KMS-11 (cell line): ENCODE measurements around the gene FKBP7.

Source experiments
- H2AFZ ChIP-seq: fragments of 200-600 bp; sonication (generic); 2 replicates; pipeline ENCODE4 v1.6.1; 2016; ENCODE audit warnings: antibody characterized with exemption, mixed run types, low read depth
- H3K27ac ChIP-seq: fragments of 200-600 bp; sonication (generic); 2 replicates; pipeline ENCODE4 v1.6.1; 2016; ENCODE audit warnings: mild to moderate bottlenecking, mixed run types
- H3K27me3 ChIP-seq: fragments of 200-600 bp; sonication (generic); 2 replicates; pipeline ENCODE4 v1.6.1; 2017; ENCODE audit warnings: mild to moderate bottlenecking, low read depth, mixed run types, moderate library complexity; ENCODE audit not compliant: insufficient read depth
- H3K36me3 ChIP-seq: fragments of 200-600 bp; sonication (generic); 2 replicates; pipeline ENCODE4 v1.6.1; 2017; ENCODE audit warnings: mild to moderate bottlenecking, mixed run types; ENCODE audit not compliant: insufficient read depth
- H3K4me1 ChIP-seq: fragments of 200-600 bp; sonication (generic); 2 replicates; pipeline ENCODE4 v1.6.1; 2016; ENCODE audit warnings: mild to moderate bottlenecking, low read depth, mixed run types; ENCODE audit not compliant: poor library complexity, severe bottlenecking
- H3K4me2 ChIP-seq: fragments of 200-600 bp; sonication (generic); 2 replicates; pipeline ENCODE4 v1.7.0; 2016; ENCODE audit warnings: mild to moderate bottlenecking, mixed run types
- H3K4me3 ChIP-seq: fragments of 200-600 bp; sonication (generic); IDR thresholded peaks from 2 replicates; pipeline ENCODE4 v1.6.1; 2017; ENCODE audit warnings: low read depth, low read length, mixed read lengths; ENCODE audit not compliant: insufficient read depth
- H3K79me2 ChIP-seq: fragments of 200-600 bp; sonication (generic); 2 replicates; pipeline ENCODE4 v1.6.1; 2016; ENCODE audit warnings: low read depth, mixed run types; ENCODE audit not compliant: insufficient read depth
- H3K9ac ChIP-seq: fragments of 200-600 bp; sonication (generic); 2 replicates; pipeline ENCODE4 v1.6.1; 2016; ENCODE audit warnings: mild to moderate bottlenecking, mixed run types
- H4K20me1 ChIP-seq: fragments of 200-600 bp; sonication (generic); 2 replicates; pipeline ENCODE4 v1.6.1; 2016; ENCODE audit warnings: mild to moderate bottlenecking, mixed run types; ENCODE audit not compliant: insufficient read depth
- TF ChIP-seq, protein P1 (sequence below): fragments of 200-600 bp; sonication (generic); conservative IDR thresholded peaks from 2 replicates; pipeline ENCODE4 v1.6.1; 2017; ENCODE audit warnings: low read depth, mild to moderate bottlenecking, antibody characterized with exemption, low read length, moderate library complexity, mixed read lengths

The FKBP7 gene

DNA sequence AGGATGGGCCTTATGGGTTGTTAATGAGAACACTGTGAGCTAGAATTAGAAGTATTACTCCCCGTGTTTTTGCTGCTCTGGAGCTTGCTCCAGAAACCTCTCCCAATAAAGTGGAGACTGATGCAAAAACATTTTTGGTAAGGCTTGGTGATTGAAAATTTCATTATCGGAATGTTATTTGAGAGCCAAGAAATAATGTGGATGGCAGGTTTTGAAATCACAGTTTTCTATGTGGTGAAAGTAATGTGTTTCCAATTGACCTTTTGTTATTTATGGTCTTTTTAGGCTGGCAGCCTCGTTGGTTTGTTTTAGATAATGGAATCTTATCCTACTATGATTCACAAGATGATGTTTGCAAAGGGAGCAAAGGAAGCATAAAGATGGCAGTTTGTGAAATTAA, 7.0 kb upstream of the FKBP7 start:
- Histone ChIP-seq H3K79me2 (peaks cover 22% of the 10 kb centered on the region; the same call in 1 of the 2 replicates), H3K36me3 (no peaks in the 10 kb centered on the region), H4K20me1 (no peaks in the 10 kb centered on the region), H3K4me1 (peaks cover 19% of the 10 kb centered on the region), H3K27ac (no peak overlapping the region), H3K4me3 (no peak overlapping the region), H3K4me2 (no peak overlapping the region), H3K9ac (no peak overlapping the region), H3K27me3 (no peaks in the 10 kb centered on the region), H2AFZ (no peak overlapping the region)
- TF ChIP-seq, protein P1, sequence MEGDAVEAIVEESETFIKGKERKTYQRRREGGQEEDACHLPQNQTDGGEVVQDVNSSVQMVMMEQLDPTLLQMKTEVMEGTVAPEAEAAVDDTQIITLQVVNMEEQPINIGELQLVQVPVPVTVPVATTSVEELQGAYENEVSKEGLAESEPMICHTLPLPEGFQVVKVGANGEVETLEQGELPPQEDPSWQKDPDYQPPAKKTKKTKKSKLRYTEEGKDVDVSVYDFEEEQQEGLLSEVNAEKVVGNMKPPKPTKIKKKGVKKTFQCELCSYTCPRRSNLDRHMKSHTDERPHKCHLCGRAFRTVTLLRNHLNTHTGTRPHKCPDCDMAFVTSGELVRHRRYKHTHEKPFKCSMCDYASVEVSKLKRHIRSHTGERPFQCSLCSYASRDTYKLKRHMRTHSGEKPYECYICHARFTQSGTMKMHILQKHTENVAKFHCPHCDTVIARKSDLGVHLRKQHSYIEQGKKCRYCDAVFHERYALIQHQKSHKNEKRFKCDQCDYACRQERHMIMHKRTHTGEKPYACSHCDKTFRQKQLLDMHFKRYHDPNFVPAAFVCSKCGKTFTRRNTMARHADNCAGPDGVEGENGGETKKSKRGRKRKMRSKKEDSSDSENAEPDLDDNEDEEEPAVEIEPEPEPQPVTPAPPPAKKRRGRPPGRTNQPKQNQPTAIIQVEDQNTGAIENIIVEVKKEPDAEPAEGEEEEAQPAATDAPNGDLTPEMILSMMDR = no peak

DNA sequence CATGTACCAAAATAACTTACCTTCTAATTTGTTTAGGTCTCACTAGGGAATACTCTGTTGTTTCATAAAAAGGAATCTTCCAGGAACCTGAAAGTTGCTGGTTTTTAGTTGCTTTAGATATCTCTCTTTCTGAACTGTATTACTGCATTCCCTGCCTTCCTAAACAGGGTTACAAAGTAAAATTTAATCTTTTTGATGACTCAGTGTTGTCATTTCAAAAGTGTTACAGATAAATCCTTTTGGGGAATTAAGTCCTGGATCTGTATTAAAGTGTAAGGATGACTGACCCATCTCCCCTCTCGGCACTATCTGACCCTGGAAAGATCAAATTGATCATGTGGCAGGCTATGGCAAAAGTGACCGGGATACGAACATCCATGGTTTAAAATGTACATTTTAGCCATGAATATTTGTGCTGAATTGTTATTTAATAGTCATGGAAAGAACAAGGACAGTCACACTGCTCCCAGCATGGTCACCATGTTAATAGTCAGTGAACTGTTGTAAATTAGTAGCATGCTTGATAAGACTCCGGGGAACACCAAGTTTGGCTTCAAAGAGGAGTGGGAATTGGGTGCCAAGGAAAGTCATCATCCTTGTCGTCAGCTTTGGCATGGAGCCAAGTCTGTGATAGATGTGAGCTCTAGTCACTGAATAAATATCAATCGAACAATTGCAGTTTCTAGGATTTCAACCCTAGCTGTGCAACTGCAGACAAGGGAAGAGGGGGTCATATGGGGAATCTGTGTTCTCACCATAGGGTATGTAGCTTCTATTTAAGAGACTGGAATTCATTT, 6.0 kb upstream of the FKBP7 start:
- H3K27me3 ChIP-seq = no peaks in the 10 kb centered on the region
- H2AFZ ChIP-seq = no peak overlapping the region
- H3K4me1 ChIP-seq = peaks cover 24% of the 10 kb centered on the region
- no peaks in the 10 kb centered on the region for H4K20me1 ChIP-seq
- H3K27ac ChIP-seq = no peak overlapping the region
- H3K4me2 ChIP-seq = no peak overlapping the region
- H3K9ac ChIP-seq = no peak overlapping the region
- H3K36me3 ChIP-seq = no peaks in the 10 kb centered on the region
- TF ChIP-seq, protein P1 = no peak
- no peak overlapping the region for H3K4me3 ChIP-seq
- peaks cover 22% of the 10 kb centered on the region; the same call in 1 of the 2 replicates for H3K79me2 ChIP-seq

DNA sequence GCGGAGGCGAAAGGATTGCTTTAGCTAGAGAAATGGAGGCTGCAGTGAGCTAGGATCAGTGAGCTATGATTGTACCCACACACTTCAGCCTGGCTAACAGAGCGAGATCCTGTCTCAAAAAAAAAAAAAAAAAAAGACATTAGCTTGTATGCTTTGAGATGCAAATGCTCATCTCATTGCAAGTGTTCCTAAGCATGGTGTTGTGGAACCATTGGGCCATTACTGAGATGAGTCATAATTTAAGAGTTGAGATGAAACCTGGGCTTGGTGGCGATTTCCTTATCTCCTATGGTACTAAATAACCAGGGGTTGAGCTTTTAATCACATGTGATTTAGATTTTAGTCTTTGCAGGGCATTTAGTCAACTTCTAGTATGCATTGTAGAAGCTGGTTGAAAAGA, 4.0 kb upstream of the FKBP7 start:
- Histone ChIP-seq H3K4me1 (peaks cover 32% of the 10 kb centered on the region), H3K9ac (no peak overlapping the region), H3K79me2 (peaks cover 22% of the 10 kb centered on the region; the same call in 1 of the 2 replicates), H3K4me3 (no peak overlapping the region), H3K4me2 (peak overlapping the region; percentile 97; the same call in 1 of the 2 replicates), H3K27ac (no peak overlapping the region), H3K27me3 (no peaks in the 10 kb centered on the region), H3K36me3 (no peaks in the 10 kb centered on the region), H4K20me1 (no peaks in the 10 kb centered on the region), H2AFZ (no peak overlapping the region)
- TF ChIP-seq, protein P1 = no peak

DNA sequence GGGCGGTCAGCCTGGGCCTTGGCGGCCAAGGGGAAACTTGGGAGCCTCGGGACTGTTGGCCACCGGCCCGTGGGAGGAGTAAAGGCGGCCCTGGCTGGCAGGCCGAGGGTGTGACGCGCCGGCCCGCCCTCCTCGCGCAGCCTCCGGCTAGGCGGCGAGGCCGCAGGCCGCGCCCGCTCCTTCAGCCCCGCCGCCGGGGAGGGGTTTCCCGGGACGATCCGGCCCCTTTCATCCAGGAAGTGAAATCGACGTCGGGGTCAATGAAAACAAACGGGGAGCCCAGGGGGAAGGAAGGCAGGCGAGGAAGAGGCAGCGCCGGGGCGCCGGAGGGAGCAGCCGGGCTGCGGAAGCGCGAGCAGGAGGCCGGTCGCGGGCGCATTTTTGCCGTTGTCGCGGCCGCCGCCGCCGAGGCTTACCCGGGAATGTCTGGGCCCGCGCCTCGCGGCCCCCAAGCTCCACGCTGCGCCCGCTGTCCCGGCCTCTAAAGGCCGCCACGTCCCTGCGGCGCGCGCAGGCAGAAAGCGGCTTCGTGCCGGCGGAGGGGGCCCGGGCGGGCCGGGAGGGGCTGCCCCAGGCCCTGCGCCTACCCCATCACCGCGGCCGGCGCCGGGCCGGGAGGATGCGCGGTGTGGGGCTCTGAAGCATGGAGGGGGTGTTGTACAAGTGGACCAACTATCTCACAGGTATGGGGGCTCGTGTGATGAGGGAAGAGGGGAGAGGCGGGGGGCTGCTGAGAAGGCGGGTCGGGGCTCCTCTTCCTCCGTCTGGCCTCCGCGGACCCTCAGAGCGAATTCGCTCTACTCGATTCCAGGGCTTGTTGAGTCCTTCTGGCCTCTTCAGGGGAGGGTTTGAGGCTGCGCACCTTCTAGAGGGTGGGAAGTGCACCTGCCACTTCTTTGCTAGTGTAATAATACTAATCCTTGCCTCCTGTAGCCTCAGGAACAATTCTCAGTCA, 2.1 kb upstream of the FKBP7 start, which contains the start of gene PLEKHA3:
PLEKHA3 (plus strand) TSS at position 231 of the 955 bp plus-strand sequence; CDS start at position 644, 413 bp downstream.
- TF ChIP-seq, protein P1 = no peak
- Histone ChIP-seq H3K36me3 (no peaks in the 10 kb centered on the region), H2AFZ (peak within 1 kb of the TSS; percentile 99), H3K27ac (peak within 1 kb of the TSS; percentile 86), H3K4me2 (peak within 1 kb of the TSS; percentile 97), H3K4me3 (peak within 1 kb of the TSS; percentile 51), H4K20me1 (no peaks in the 10 kb centered on the region), H3K79me2 (peaks cover 22% of the 10 kb centered on the region; the same call in 1 of the 2 replicates), H3K27me3 (no peaks in the 10 kb centered on the region), H3K9ac (peak within 1 kb of the TSS; percentile 55), H3K4me1 (peaks cover 38% of the 10 kb centered on the region)
